H1 (cell line): Measurements from ENCODE around the gene ZPBP2. TPM values are rescaled to one million over a fixed set of nuclear protein-coding genes. Genes with fewer than 3 reads are reported as not detected.

Experiments
- CTCF ChIA-PET: fragments of 300-600 bp; sonication (Branson Sonifier 250); formaldehyde crosslinking; loops from one replicate; lab custom pipeline; 2021; ENCODE audit not compliant: partially characterized antibody; lab: Charles Lee
- POLR2A ChIA-PET: fragments of 300-600 bp; sonication (Branson Sonifier 250); formaldehyde crosslinking; loops from one replicate; lab custom pipeline; 2021; ENCODE audit warnings: inconsistent platforms; ENCODE audit not compliant: partially characterized antibody; lab: Charles Lee
- DNase-seq, 2 experiments: peaks; one replicate each; pipeline versions ENCODE4 v3.0.0 to v3.0.0-alpha.2; 2010 to 2022; ENCODE audit warnings: low spot score in 2 of 2, low read depth in 1 of 2, mixed read lengths in 1 of 2
- FAIRE-seq: peaks from 2 replicates; lab custom pipeline; 2011; peaks lifted over from hg19 to GRCh38; lab: Jason Lieb, UNC
- H2AFZ ChIP-seq: 2 replicates; pipeline ENCODE4 v1.8.1; 2012; ENCODE audit warnings: low read length, inconsistent platforms
- H2AK5ac ChIP-seq: 2 replicates; pipeline ENCODE4 v1.6.1; 2013; ENCODE audit warnings: low read depth, low read length
- H2BK120ac ChIP-seq: replicated peaks from 2 replicates; pipeline ENCODE3; 2013; ENCODE audit warnings: low read depth, low read length, inconsistent platforms
- H2BK12ac ChIP-seq: 2 replicates; pipeline ENCODE4 v1.6.1; 2013; ENCODE audit warnings: low read depth, low read length
- H2BK15ac ChIP-seq: 2 replicates; pipeline ENCODE4 v1.6.1; 2013; ENCODE audit warnings: low read length
- H2BK20ac ChIP-seq: 2 replicates; pipeline ENCODE4 v1.6.1; 2013; ENCODE audit warnings: low read length
- H2BK5ac ChIP-seq: 2 replicates; pipeline ENCODE4 v1.6.1; 2013; ENCODE audit warnings: low read depth, low read length
- H3K14ac ChIP-seq: 2 replicates; pipeline ENCODE4 v1.6.1; 2013; ENCODE audit warnings: inconsistent platforms; ENCODE audit not compliant: insufficient read length
- H3K18ac ChIP-seq: 2 replicates; pipeline ENCODE4 v1.6.1; 2013; ENCODE audit warnings: low read length; ENCODE audit errors: extremely low read depth
- H3K23ac ChIP-seq: 2 replicates; pipeline ENCODE4 v1.6.1; 2013; ENCODE audit warnings: inconsistent platforms; ENCODE audit not compliant: insufficient read length
- H3K23me2 ChIP-seq: 2 replicates; pipeline ENCODE4 v1.6.1; 2013; ENCODE audit warnings: low read depth, low read length
- H3K27ac ChIP-seq: 2 replicates; pipeline ENCODE4 v1.6.1; 2011; ENCODE audit warnings: low read depth, low read length, inconsistent platforms
- H3K27me3 ChIP-seq, 4 experiments: replicated peaks in 1 of 4; 1 replicate in 1 of 4; 2 replicates in 3 of 4; pipeline versions ENCODE4 v1.6.1 to v1.8.1; 2011 to 2013; ENCODE audit warnings: low read length in 3 of 4, mild to moderate bottlenecking in 3 of 4, inconsistent platforms in 2 of 4, mixed read lengths in 2 of 4, moderate library complexity in 1 of 4; ENCODE audit not compliant: control insufficient read depth in 3 of 4, insufficient read depth in 3 of 4; ENCODE audit errors: extremely low read depth in 1 of 4
- H3K36me3 ChIP-seq, 4 experiments: 2 replicates each; pipeline versions ENCODE4 v1.6.1 to v1.8.1; 2011 to 2013; ENCODE audit warnings: mild to moderate bottlenecking in 4 of 4, low read length in 3 of 4, moderate library complexity in 2 of 4, control low read depth in 1 of 4, inconsistent platforms in 1 of 4; ENCODE audit not compliant: insufficient read depth in 4 of 4, control insufficient read depth in 2 of 4
- H3K4ac ChIP-seq: replicated peaks from 2 replicates; pipeline ENCODE3; 2013; ENCODE audit warnings: low read length, low read depth, mixed read lengths, inconsistent platforms; ENCODE audit not compliant: insufficient read length
- H3K4me1 ChIP-seq, 4 experiments: replicated peaks in 1 of 4; 1 replicate in 1 of 4; 2 replicates in 3 of 4; pipeline versions ENCODE4 v1.6.1 to v1.8.1; 2011 to 2013; ENCODE audit warnings: low read length in 3 of 4, inconsistent platforms in 2 of 4, mixed read lengths in 1 of 4; ENCODE audit not compliant: insufficient read depth in 4 of 4, control insufficient read depth in 3 of 4
- H3K4me2 ChIP-seq, 2 experiments: 2 replicates each; pipeline versions ENCODE4 v1.6.1 to v1.8.1; 2011 to 2013; ENCODE audit warnings: low read depth in 2 of 2, low read length in 2 of 2, control low read depth in 1 of 2, inconsistent platforms in 1 of 2, mild to moderate bottlenecking in 1 of 2; ENCODE audit not compliant: insufficient read depth in 1 of 2
- H3K4me3 ChIP-seq, 4 experiments: fragments of 200-600, 300-600 bp in 1 of 4; sonication (generic), shearing (Covaris generic), sonication (Bioruptor Twin) in 1 of 4; 2 replicates each; pipeline versions ENCODE4 v1.5.1 to v1.8.1; 2011 to 2016; ENCODE audit warnings: low read length in 4 of 4, low read depth in 3 of 4, control low read depth in 2 of 4, inconsistent platforms in 2 of 4, mild to moderate bottlenecking in 2 of 4, mixed read lengths in 1 of 4, moderate library complexity in 1 of 4; ENCODE audit not compliant: insufficient read depth in 2 of 4; ENCODE audit errors: extremely low read depth in 1 of 4
- H3K56ac ChIP-seq: replicated peaks from 2 replicates; pipeline ENCODE3; 2013; ENCODE audit warnings: low read depth, mild to moderate bottlenecking, mixed read lengths, low read length, inconsistent platforms; ENCODE audit not compliant: insufficient read length
- H3K79me1 ChIP-seq: 2 replicates; pipeline ENCODE4 v1.6.1; 2013; ENCODE audit warnings: low read depth, low read length, control low read depth
- H3K79me2 ChIP-seq, 2 experiments: 2 replicates each; pipeline versions ENCODE4 v1.6.1 to v1.8.1; 2012 to 2013; ENCODE audit warnings: low read length in 2 of 2, mild to moderate bottlenecking in 2 of 2, inconsistent platforms in 1 of 2; ENCODE audit not compliant: insufficient read depth in 2 of 2, control insufficient read depth in 1 of 2
- H3K9ac ChIP-seq, 4 experiments: replicated peaks in 1 of 4; 1 replicate in 1 of 4; 2 replicates in 3 of 4; pipeline versions ENCODE4 v1.6.1 to v1.8.1; 2011 to 2013; ENCODE audit warnings: low read depth in 3 of 4, low read length in 3 of 4, control low read depth in 2 of 4, mild to moderate bottlenecking in 2 of 4, moderate library complexity in 2 of 4, inconsistent platforms in 1 of 4; ENCODE audit errors: extremely low read depth in 1 of 4
- H3K9me3 ChIP-seq, 2 experiments: 2 replicates each; pipeline versions ENCODE4 v1.6.1 to v1.8.1; 2012 to 2013; ENCODE audit warnings: mild to moderate bottlenecking in 2 of 2, moderate library complexity in 2 of 2, control low read depth in 1 of 2, inconsistent platforms in 1 of 2, low read depth in 1 of 2, low read length in 1 of 2, mixed read lengths in 1 of 2; ENCODE audit not compliant: insufficient read depth in 2 of 2
- H4K20me1 ChIP-seq, 2 experiments: replicated peaks in 1 of 2; 2 replicates each; pipeline versions ENCODE3 to v1.8.1; 2011 to 2013; ENCODE audit warnings: inconsistent platforms in 2 of 2, low read length in 2 of 2, mild to moderate bottlenecking in 1 of 2; ENCODE audit not compliant: insufficient read depth in 2 of 2, control insufficient read depth in 1 of 2
- H4K5ac ChIP-seq: 2 replicates; pipeline ENCODE4 v1.6.1; 2013; ENCODE audit warnings: low read length, low read depth, mixed read lengths, inconsistent platforms; ENCODE audit not compliant: insufficient read length
- H4K8ac ChIP-seq: 2 replicates; pipeline ENCODE4 v1.8.0; 2013; ENCODE audit warnings: mild to moderate bottlenecking, moderate library complexity, low read length, inconsistent platforms; ENCODE audit not compliant: insufficient read depth; ENCODE audit errors: extremely low read depth
- H4K91ac ChIP-seq: replicated peaks from 2 replicates; pipeline ENCODE3; 2013; ENCODE audit warnings: low read length, mixed read lengths, inconsistent platforms; ENCODE audit not compliant: insufficient read length
- CREB1 ChIP-seq: IDR thresholded peaks from 2 replicates; pipeline ENCODE4 v1.6.1; 2012; ENCODE audit warnings: inconsistent platforms
- FOSL1 ChIP-seq: IDR thresholded peaks from 2 replicates; pipeline ENCODE4 v1.6.1; 2011; ENCODE audit warnings: mild to moderate bottlenecking, low read depth, low read length, moderate library complexity; ENCODE audit not compliant: insufficient read depth
- KDM4A ChIP-seq: IDR thresholded peaks from one replicate; pipeline ENCODE4 v1.7.1; 2012; ENCODE audit warnings: low read depth, mild to moderate bottlenecking, moderate library complexity, low read length, inconsistent platforms; ENCODE audit not compliant: severe bottlenecking
- NANOG ChIP-seq: IDR thresholded peaks from 2 replicates; pipeline ENCODE4 v1.6.1; 2011; ENCODE audit warnings: low read length, low read depth, mild to moderate bottlenecking, inconsistent platforms; ENCODE audit not compliant: insufficient read depth, poor library complexity, severe bottlenecking
- PHF8 ChIP-seq: fragments of 200-600 bp; sonication (generic); conservative IDR thresholded peaks from 2 replicates; pipeline ENCODE4 v1.7.1; 2012; ENCODE audit warnings: low read depth, mild to moderate bottlenecking, inconsistent platforms, low read length, moderate library complexity
- POLR2A ChIP-seq, 2 experiments: IDR thresholded peaks; 1 replicate in 1 of 2; 2 replicates in 1 of 2; pipeline ENCODE4 v1.6.1; 2011; ENCODE audit warnings: low read depth in 2 of 2, low read length in 2 of 2, mild to moderate bottlenecking in 2 of 2; ENCODE audit errors: control extremely low read depth in 1 of 2
- SIX5 ChIP-seq: IDR thresholded peaks from 2 replicates; pipeline ENCODE4 v1.6.1; 2011; ENCODE audit warnings: mild to moderate bottlenecking, low read depth, low read length
- SP2 ChIP-seq: IDR thresholded peaks from 2 replicates; pipeline ENCODE4 v1.6.1; 2012; ENCODE audit warnings: mild to moderate bottlenecking, low read length, inconsistent platforms
- SRF ChIP-seq: IDR thresholded peaks from 2 replicates; pipeline ENCODE4 v1.6.1; 2011; ENCODE audit warnings: mild to moderate bottlenecking, low read depth, low read length, moderate library complexity
- TAF7 ChIP-seq: optimal IDR thresholded peaks from 2 replicates; pipeline ENCODE3; 2011; ENCODE audit warnings: low read depth, mild to moderate bottlenecking, inconsistent platforms, low read length, moderate library complexity, borderline replicate concordance
- WGBS, 2 experiments: shearing (Covaris generic) in 1 of 2; methylation state at CpG; one replicate each; pipeline versions ENCODE4 v1.1.6 to v1.1.7; 2013 to 2015; ENCODE audit warnings: low lambda C conversion rate in 2 of 2, mixed read lengths in 2 of 2, inconsistent platforms in 1 of 2, low coverage in 1 of 2, missing lambda C conversion rate in 1 of 2; ENCODE audit not compliant: insufficient replicate concordance in 2 of 2, insufficient coverage in 1 of 2, insufficient read length in 1 of 2; ENCODE audit errors: extremely low coverage in 1 of 2, missing lambda C conversion rate in 1 of 2; 5-methylcytosine and 5-hydroxymethylcytosine counted together
- polyA plus RNA-seq, 7 experiments: library from polyadenylated mRNA; depleted of rRNA in 3 of 7; stranded (reverse) in 5 of 7; unstranded in 2 of 7; fragments of >200 nt in 5 of 7; fragments of 200-250 nt in 2 of 7; gene quantifications; 1 replicate in 5 of 7; 2 replicates in 1 of 7; 4 replicates in 1 of 7; pipeline versions ENCODE4 v1.2.1 to v1.2.3, GENCODE V29; 2011 to 2013; ENCODE audit warnings: missing spikeins in 2 of 7, mixed read lengths in 2 of 7
- total RNA-seq: library from RNA; stranded (reverse); fragmentation: NEBNext Ultra II Directional; extraction: Animal tissue kit (Norgen Biotek cat#: 25700); gene quantifications from 2 replicates; pipeline ENCODE4 v1.2.1, GENCODE V29; 2021
- TF ChIP-seq, protein P1 (sequence below): IDR thresholded peaks from 2 replicates; pipeline ENCODE4 v1.6.1; 2011; ENCODE audit warnings: low read depth, mild to moderate bottlenecking, low read length; ENCODE audit not compliant: insufficient read depth
- TF ChIP-seq, protein P2 (sequence below), 3 experiments: IDR thresholded peaks; 1 replicate in 2 of 3; 2 replicates in 1 of 3; pipeline versions ENCODE4 v1.5.1 to v1.6.1; 2011; ENCODE audit warnings: low read length in 3 of 3, mild to moderate bottlenecking in 3 of 3, inconsistent platforms in 2 of 3, low read depth in 1 of 3, moderate library complexity in 1 of 3; ENCODE audit not compliant: insufficient read depth in 1 of 3; ENCODE audit errors: control extremely low read depth in 1 of 3

The ZPBP2 gene
- total and polyA plus RNA-seq, 2 of the 8 experiments (the other 6 are each of a cell fraction or from before 2014, with no cell fraction given): not detected

DNA sequence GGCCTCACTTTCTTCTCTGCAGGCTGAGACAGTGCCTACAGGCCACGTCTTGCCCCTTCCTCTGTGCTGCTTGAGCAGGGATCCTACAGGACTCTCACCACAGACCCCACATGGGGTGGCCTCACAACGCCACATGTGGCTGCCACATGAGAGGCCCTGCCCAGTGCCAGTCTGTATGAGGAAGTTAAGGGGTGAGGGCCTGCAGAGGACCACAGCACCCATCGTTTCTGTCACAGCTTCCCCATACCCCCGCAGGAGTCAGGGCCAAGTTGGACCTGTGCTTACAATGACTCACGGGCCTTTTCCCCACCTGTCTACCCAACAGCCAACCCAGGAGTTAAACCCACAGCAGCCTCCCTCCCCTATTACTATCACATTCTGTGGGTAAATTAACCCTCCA is 53.3 kb downstream of the ZPBP2 start:
- POLR2A ChIA-PET: no interaction called here
- Histone ChIP-seq H3K9ac (no peak overlapping the region), H2BK5ac (no peak overlapping the region), H3K56ac (no peak overlapping the region), H2AK5ac (no peak overlapping the region), H2AFZ (no peak overlapping the region), H2BK120ac (no peak overlapping the region), H2BK20ac (no peak overlapping the region), H3K23me2 (peaks cover under 1% of the 10 kb centered on the region; the same call in 1 of the 2 replicates), H4K8ac (no peak overlapping the region), H3K4me3 (no peak overlapping the region), H3K36me3 (peaks cover 13 to 24% (median 19%) of the 10 kb centered on the region in 4 experiments; a peak in 7 of 8 replicates), H2BK12ac (no peak overlapping the region), H3K27me3 (no peaks in the 10 kb centered on the region), H2BK15ac (no peak overlapping the region), H3K79me1 (peaks cover 11% of the 10 kb centered on the region), H3K9me3 (no peaks in the 10 kb centered on the region), H3K79me2 (peaks cover 0 to 24% of the 10 kb centered on the region in 2 experiments; a peak in 2 of 4 replicates), H4K91ac (no peak overlapping the region), H4K20me1 (peaks cover 18 to 19% of the 10 kb centered on the region in 2 experiments), H3K4me2 (no peak overlapping the region), H4K5ac (no peak overlapping the region), H3K27ac (no peak overlapping the region), H3K23ac (no peak overlapping the region), H3K14ac (no peak overlapping the region), H3K4ac (no peak overlapping the region), H3K18ac (no peak overlapping the region), H3K4me1 (peaks cover 3 to 16% (median 10%) of the 10 kb centered on the region in 4 experiments)
- DNase-seq (no peak), FAIRE-seq (no peak)
- 86% methylated on average over 5 of the region's 5 CpGs; no CpG with 5 or more reads in 1 of the 2 experiments for WGBS, 2 experiments
- CTCF ChIA-PET: no interaction called here
- TF ChIP-seq, protein P1, sequence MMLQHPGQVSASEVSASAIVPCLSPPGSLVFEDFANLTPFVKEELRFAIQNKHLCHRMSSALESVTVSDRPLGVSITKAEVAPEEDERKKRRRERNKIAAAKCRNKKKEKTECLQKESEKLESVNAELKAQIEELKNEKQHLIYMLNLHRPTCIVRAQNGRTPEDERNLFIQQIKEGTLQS: no peak
- TF ChIP-seq CREB1 (no peak), SIX5 (no peak), KDM4A (no peak), SRF (no peak), TAF7 (no peak), POLR2A (IDR thresholded peaks at IDR 0.05; ENCODE audit: control extremely low read depth in 1 of 2, low read depth in 2 of 2, low read length in 2 of 2) (no peak), PHF8 (no peak), NANOG (no peak), FOSL1 (no peak), SP2 (no peak)
- TF ChIP-seq, protein P2, sequence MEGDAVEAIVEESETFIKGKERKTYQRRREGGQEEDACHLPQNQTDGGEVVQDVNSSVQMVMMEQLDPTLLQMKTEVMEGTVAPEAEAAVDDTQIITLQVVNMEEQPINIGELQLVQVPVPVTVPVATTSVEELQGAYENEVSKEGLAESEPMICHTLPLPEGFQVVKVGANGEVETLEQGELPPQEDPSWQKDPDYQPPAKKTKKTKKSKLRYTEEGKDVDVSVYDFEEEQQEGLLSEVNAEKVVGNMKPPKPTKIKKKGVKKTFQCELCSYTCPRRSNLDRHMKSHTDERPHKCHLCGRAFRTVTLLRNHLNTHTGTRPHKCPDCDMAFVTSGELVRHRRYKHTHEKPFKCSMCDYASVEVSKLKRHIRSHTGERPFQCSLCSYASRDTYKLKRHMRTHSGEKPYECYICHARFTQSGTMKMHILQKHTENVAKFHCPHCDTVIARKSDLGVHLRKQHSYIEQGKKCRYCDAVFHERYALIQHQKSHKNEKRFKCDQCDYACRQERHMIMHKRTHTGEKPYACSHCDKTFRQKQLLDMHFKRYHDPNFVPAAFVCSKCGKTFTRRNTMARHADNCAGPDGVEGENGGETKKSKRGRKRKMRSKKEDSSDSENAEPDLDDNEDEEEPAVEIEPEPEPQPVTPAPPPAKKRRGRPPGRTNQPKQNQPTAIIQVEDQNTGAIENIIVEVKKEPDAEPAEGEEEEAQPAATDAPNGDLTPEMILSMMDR (IDR thresholded peaks at IDR 0.05; ENCODE audit: control extremely low read depth in 1 of 3, insufficient read depth in 1 of 3, low read depth in 1 of 3, low read length in 3 of 3): no peak
